Panc1 (cell line): ENCODE measurements around the gene UBQLN4.

ENCODE experiments used
- CTCF ChIP-seq: fragments of 450-650 bp; IDR thresholded peaks from 2 replicates; pipeline ENCODE4 v1.5.1; 2017; ENCODE audit warnings: mild to moderate bottlenecking
- POLR2AphosphoS5 ChIP-seq: IDR thresholded peaks from 2 replicates; pipeline ENCODE4 v1.6.1; 2012; ENCODE audit warnings: mild to moderate bottlenecking, low read depth, low read length, moderate library complexity
- REST ChIP-seq, 2 experiments: IDR thresholded peaks; 2 replicates each; pipeline ENCODE4 v1.6.1; 2011 to 2012; ENCODE audit warnings: low read depth in 2 of 2, control low read depth in 1 of 2, low read length in 1 of 2, mild to moderate bottlenecking in 1 of 2, moderate library complexity in 1 of 2; ENCODE audit not compliant: insufficient read depth in 1 of 2
- SIN3A ChIP-seq: IDR thresholded peaks from 2 replicates; pipeline ENCODE4 v1.6.1; 2012; ENCODE audit warnings: low read depth, mild to moderate bottlenecking, low read length, moderate library complexity, borderline replicate concordance; ENCODE audit not compliant: insufficient read depth

GRCh38 chr1:156102633-156103511 is 49.3 kb upstream of the UBQLN4 start:
- TF ChIP-seq CTCF (no peak), REST (IDR thresholded peaks at IDR 0.05; ENCODE audit: insufficient read depth in 1 of 2, low read depth in 2 of 2, low read length in 1 of 2) (no peak), SIN3A (no peak), POLR2AphosphoS5 (peak; percentile 33; the same call in 1 of the 2 replicates)
